Activated CD8-positive, alpha-beta memory T cell treated with anti-CD3 and anti-CD28 coated beads for 48 hours (primary cell): Measurements from ENCODE around the gene CASZ1.

Experiments used
- DNase-seq, 3 experiments: peaks; one replicate each; pipeline ENCODE4 v3.0.0-alpha.2; 2020; ENCODE audit warnings: low read depth in 2 of 3, low spot score in 2 of 3

The CASZ1 gene

GRCh38 chr1:10751561-10752085 is 44.8 kb downstream of the CASZ1 start:
- no peak for DNase-seq

- no peak for DNase-seq
Observed at GRCh38 chr1:10751160-10751559, 45.3 kb downstream of the CASZ1 start.

- no peak for DNase-seq
Observed at GRCh38 chr1:10745886-10746455, 50.5 kb downstream of the CASZ1 start.

GRCh38 chr1:10745383-10745782 is 51.1 kb downstream of the CASZ1 start:
- DNase-seq = no peak

- DNase-seq = no peak
Observed at GRCh38 chr1:10744654-10745238, 51.7 kb downstream of the CASZ1 start.

GRCh38 chr1:10744029-10744428 is 52.4 kb downstream of the CASZ1 start:
- DNase-seq = no peak

- no peak for DNase-seq
Observed at GRCh38 chr1:10741696-10742095, 54.8 kb downstream of the CASZ1 start.

GRCh38 chr1:10740123-10740522 is 56.3 kb downstream of the CASZ1 start:
- DNase-seq = no peak

- no peak for DNase-seq
Observed at GRCh38 chr1:10739589-10739988, 56.9 kb downstream of the CASZ1 start.

- no peak for DNase-seq
Observed at GRCh38 chr1:10738061-10739058, 58.1 kb downstream of the CASZ1 start.

GRCh38 chr1:10737651-10738050 is 58.8 kb downstream of the CASZ1 start:
- DNase-seq = no peak

- DNase-seq = no peak
Observed at GRCh38 chr1:10736634-10737586, 59.5 kb downstream of the CASZ1 start.

- no peak for DNase-seq
Observed at GRCh38 chr1:10735563-10736305, 60.7 kb downstream of the CASZ1 start.

- DNase-seq = no peak
Observed at GRCh38 chr1:10734962-10735544, 61.4 kb downstream of the CASZ1 start.

- DNase-seq = no peak
Observed at GRCh38 chr1:10734375-10734774, 62.1 kb downstream of the CASZ1 start.

GRCh38 chr1:10733474-10734366 is 62.7 kb downstream of the CASZ1 start:
- peak; percentile 9 to 26 (median 22) for DNase-seq

GRCh38 chr1:10730985-10731384 is 65.5 kb downstream of the CASZ1 start:
- no peak for DNase-seq

GRCh38 chr1:10728595-10729410 is 67.6 kb downstream of the CASZ1 start:
- no peak for DNase-seq
